ENCODE data around the gene EEF1G.
A peak's percentile ranks its signal among the peaks of the same experiment; 100 is the strongest.

The EEF1G gene

GRCh38 chr11:62544581-62545436 lies 28.9 kb downstream of the EEF1G start:
- TF ChIP-seq CTCF (IDR thresholded peaks at IDR 0.05; ENCODE audit: control insufficient read depth, extremely low read depth, insufficient read depth) = no peak
- peak overlapping the region; percentile 83 for H3K4me3 ChIP-seq (ENCODE audit: low read depth, low read length)
- no peak for DNase-seq (ENCODE audit: low read depth)

- DNase-seq (ENCODE audit: low read depth) = no peak
- no peak overlapping the region for H3K4me3 ChIP-seq (ENCODE audit: low read depth, low read length)
- TF ChIP-seq CTCF (IDR thresholded peaks at IDR 0.05; ENCODE audit: control insufficient read depth, extremely low read depth, insufficient read depth) = no peak
Observed at GRCh38 chr11:62543680-62544444, 29.8 kb downstream of the EEF1G start.

GRCh38 chr11:62542750-62543567 lies 30.7 kb downstream of the EEF1G start:
- H3K4me3 ChIP-seq (ENCODE audit: low read depth, low read length) = peak overlapping the region; percentile 25; the same call in 1 of the 2 replicates

GRCh38 chr11:62542111-62542745 lies 31.5 kb downstream of the EEF1G start:
- no peak for DNase-seq (ENCODE audit: low read depth)
- H3K4me3 ChIP-seq (ENCODE audit: low read depth, low read length) = peak overlapping the region; percentile 25; the same call in 1 of the 2 replicates
- no peak for TF ChIP-seq CTCF (IDR thresholded peaks at IDR 0.05; ENCODE audit: control insufficient read depth, extremely low read depth, insufficient read depth)

More at GRCh38 chr11:62542750-62543567, 30.7 kb downstream of the EEF1G start:
- TF ChIP-seq CTCF (IDR thresholded peaks at IDR 0.05; ENCODE audit: control insufficient read depth, extremely low read depth, insufficient read depth) = peak; percentile 93
- no peak for DNase-seq (ENCODE audit: low read depth)

GRCh38 chr11:62540804-62541701 lies 32.6 kb downstream of the EEF1G start:
- H3K4me3 ChIP-seq (ENCODE audit: low read depth, low read length) = no peak overlapping the region
- TF ChIP-seq CTCF (IDR thresholded peaks at IDR 0.05; ENCODE audit: control insufficient read depth, extremely low read depth, insufficient read depth) = no peak
- no peak for DNase-seq (ENCODE audit: low read depth)

Measured in LNCaP clone FGC (cell line).